Neural cell (in vitro differentiated cells): ENCODE results near the gene BAHD1.

Experiments
- CTCF ChIP-seq: fragments of 450-650 bp; IDR thresholded peaks from 2 replicates; pipeline ENCODE4 v1.5.1; 2014; ENCODE audit warnings: antibody characterized with exemption, mild to moderate bottlenecking, moderate library complexity; ENCODE audit not compliant: poor library complexity, severe bottlenecking
- EZH2 ChIP-seq: fragments of 200-600, 300-800 bp; shearing (Covaris generic), sonication (generic); IDR thresholded peaks from 2 replicates; pipeline ENCODE4 v1.6.1; 2014; ENCODE audit warnings: antibody characterized with exemption, low read length, borderline replicate concordance, mild to moderate bottlenecking; ENCODE audit not compliant: insufficient read depth, poor library complexity, severe bottlenecking
- MXI1 ChIP-seq: fragments of 450-650 bp; conservative IDR thresholded peaks from 2 replicates; pipeline ENCODE4 v1.6.1; 2014; ENCODE audit warnings: antibody characterized with exemption, mild to moderate bottlenecking; ENCODE audit not compliant: poor library complexity, severe bottlenecking
- RAD21 ChIP-seq: fragments of 450-650 bp; conservative IDR thresholded peaks from 2 replicates; pipeline ENCODE4 v1.6.1; 2014; ENCODE audit warnings: antibody characterized with exemption, mild to moderate bottlenecking, moderate library complexity
- SMC3 ChIP-seq: fragments of 450-650 bp; conservative IDR thresholded peaks from 2 replicates; pipeline ENCODE4 v1.6.1; 2014; ENCODE audit warnings: antibody characterized with exemption, mild to moderate bottlenecking, moderate library complexity; ENCODE audit not compliant: poor library complexity

GRCh38 chr15:40479024-40479423 lies 38.3 kb downstream of the BAHD1 start:
- TF ChIP-seq CTCF (no peak), EZH2 (no peak), RAD21 (no peak), SMC3 (no peak), MXI1 (no peak)
